Measurements from ENCODE around the gene SPOUT1. TPM values are rescaled to one million over a fixed set of nuclear protein-coding genes. Genes with fewer than 3 reads are reported as not detected.

Gene SPOUT1
- total and polyA plus RNA-seq, 2 of the 13 experiments (the other 11 are each of a cell fraction or from before 2014, with no cell fraction given): 39.0 to 45.8 TPM

DNA sequence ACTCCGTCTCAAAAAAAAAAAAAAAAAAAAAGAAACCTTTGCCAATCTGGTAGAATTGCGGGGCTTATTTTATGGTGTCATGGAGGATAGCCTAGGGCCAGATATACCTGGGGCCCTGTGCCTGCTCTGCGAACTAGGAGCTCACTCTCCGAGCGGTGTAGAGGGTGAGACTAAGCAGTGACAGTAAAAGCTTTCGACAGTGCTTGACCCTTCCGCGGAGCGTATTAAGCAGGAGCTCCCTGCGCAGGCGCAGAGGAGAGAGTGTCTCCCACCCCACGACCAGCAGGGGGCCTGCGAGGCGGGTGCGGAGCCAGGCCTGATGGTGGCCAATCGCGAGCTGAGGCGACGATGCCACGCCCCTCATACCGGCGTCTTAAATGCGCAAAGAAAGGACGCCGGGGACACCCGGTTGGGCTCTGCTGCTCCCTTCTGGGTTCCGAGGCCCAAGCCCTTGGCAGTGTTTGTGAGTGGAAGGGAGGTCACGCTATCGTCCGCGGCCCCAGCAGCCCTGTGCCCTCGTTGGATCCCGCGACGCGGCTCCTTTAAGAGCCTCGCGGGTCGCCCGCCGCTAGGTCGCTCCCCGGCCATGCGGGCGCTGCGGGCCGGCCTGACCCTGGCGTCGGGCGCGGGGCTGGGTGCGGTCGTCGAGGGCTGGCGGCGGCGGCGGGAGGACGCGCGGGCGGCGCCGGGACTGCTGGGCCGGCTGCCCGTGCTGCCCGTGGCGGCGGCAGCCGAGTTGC is 11.3 kb downstream of the SPOUT1 start, which contains the start of gene ENDOG (continued):
- TF ChIP-seq, protein P1, sequence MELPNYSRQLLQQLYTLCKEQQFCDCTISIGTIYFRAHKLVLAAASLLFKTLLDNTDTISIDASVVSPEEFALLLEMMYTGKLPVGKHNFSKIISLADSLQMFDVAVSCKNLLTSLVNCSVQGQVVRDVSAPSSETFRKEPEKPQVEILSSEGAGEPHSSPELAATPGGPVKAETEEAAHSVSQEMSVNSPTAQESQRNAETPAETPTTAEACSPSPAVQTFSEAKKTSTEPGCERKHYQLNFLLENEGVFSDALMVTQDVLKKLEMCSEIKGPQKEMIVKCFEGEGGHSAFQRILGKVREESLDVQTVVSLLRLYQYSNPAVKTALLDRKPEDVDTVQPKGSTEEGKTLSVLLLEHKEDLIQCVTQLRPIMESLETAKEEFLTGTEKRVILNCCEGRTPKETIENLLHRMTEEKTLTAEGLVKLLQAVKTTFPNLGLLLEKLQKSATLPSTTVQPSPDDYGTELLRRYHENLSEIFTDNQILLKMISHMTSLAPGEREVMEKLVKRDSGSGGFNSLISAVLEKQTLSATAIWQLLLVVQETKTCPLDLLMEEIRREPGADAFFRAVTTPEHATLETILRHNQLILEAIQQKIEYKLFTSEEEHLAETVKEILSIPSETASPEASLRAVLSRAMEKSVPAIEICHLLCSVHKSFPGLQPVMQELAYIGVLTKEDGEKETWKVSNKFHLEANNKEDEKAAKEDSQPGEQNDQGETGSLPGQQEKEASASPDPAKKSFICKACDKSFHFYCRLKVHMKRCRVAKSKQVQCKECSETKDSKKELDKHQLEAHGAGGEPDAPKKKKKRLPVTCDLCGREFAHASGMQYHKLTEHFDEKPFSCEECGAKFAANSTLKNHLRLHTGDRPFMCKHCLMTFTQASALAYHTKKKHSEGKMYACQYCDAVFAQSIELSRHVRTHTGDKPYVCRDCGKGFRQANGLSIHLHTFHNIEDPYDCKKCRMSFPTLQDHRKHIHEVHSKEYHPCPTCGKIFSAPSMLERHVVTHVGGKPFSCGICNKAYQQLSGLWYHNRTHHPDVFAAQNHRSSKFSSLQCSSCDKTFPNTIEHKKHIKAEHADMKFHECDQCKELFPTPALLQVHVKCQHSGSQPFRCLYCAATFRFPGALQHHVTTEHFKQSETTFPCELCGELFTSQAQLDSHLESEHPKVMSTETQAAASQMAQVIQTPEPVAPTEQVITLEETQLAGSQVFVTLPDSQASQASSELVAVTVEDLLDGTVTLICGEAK (IDR thresholded peaks at IDR 0.05): no peak
- TF ChIP-seq, protein P1 (CRISPR knock-in tag; IDR thresholded peaks at IDR 0.05): 0 out of 2 replicates have a peak, but pooled peaks have one; percentile 14
- TF ChIP-seq KAT8 (CRISPR knock-in tag; IDR thresholded peaks at IDR 0.05) (peak; percentile 74), ZNF615 (CRISPR knock-in tag; IDR thresholded peaks at IDR 0.05; ENCODE audit: borderline replicate concordance) (peak; percentile 34; the same call in 1 of the 2 replicates), ZNF143 (CRISPR knock-in tag; IDR thresholded peaks at IDR 0.05) (no peak), ZNF766 (CRISPR knock-in tag; IDR thresholded peaks at IDR 0.05; ENCODE audit: borderline replicate concordance) (no peak; the same call in 1 of the 2 replicates), AHR (CRISPR knock-in tag; IDR thresholded peaks at IDR 0.05) (no peak), ZNF672 (CRISPR knock-in tag; IDR thresholded peaks at IDR 0.05) (no peak), FLYWCH1 (CRISPR knock-in tag; IDR thresholded peaks at IDR 0.05) (no peak), ZFP62 (CRISPR knock-in tag; IDR thresholded peaks at IDR 0.05) (no peak), MIER2 (CRISPR knock-in tag; IDR thresholded peaks at IDR 0.05) (no peak), RBM22 (optimal IDR thresholded peaks at IDR 0.05; ENCODE audit: low read length) (no peak)
- TF ChIP-seq, protein P2, sequence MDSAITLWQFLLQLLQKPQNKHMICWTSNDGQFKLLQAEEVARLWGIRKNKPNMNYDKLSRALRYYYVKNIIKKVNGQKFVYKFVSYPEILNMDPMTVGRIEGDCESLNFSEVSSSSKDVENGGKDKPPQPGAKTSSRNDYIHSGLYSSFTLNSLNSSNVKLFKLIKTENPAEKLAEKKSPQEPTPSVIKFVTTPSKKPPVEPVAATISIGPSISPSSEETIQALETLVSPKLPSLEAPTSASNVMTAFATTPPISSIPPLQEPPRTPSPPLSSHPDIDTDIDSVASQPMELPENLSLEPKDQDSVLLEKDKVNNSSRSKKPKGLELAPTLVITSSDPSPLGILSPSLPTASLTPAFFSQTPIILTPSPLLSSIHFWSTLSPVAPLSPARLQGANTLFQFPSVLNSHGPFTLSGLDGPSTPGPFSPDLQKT (CRISPR knock-in tag; IDR thresholded peaks at IDR 0.05; ENCODE audit: borderline replicate concordance): no peak
- TF ChIP-seq, protein P3, sequence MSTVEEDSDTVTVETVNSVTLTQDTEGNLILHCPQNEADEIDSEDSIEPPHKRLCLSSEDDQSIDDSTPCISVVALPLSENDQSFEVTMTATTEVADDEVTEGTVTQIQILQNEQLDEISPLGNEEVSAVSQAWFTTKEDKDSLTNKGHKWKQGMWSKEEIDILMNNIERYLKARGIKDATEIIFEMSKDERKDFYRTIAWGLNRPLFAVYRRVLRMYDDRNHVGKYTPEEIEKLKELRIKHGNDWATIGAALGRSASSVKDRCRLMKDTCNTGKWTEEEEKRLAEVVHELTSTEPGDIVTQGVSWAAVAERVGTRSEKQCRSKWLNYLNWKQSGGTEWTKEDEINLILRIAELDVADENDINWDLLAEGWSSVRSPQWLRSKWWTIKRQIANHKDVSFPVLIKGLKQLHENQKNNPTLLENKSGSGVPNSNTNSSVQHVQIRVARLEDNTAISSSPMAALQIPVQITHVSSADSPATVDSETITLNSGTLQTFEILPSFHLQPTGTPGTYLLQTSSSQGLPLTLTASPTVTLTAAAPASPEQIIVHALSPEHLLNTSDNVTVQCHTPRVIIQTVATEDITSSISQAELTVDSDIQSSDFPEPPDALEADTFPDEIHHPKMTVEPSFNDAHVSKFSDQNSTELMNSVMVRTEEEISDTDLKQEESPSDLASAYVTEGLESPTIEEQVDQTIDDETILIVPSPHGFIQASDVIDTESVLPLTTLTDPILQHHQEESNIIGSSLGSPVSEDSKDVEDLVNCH (CRISPR knock-in tag; IDR thresholded peaks at IDR 0.05): no peak
- TF ChIP-seq, protein P4, sequence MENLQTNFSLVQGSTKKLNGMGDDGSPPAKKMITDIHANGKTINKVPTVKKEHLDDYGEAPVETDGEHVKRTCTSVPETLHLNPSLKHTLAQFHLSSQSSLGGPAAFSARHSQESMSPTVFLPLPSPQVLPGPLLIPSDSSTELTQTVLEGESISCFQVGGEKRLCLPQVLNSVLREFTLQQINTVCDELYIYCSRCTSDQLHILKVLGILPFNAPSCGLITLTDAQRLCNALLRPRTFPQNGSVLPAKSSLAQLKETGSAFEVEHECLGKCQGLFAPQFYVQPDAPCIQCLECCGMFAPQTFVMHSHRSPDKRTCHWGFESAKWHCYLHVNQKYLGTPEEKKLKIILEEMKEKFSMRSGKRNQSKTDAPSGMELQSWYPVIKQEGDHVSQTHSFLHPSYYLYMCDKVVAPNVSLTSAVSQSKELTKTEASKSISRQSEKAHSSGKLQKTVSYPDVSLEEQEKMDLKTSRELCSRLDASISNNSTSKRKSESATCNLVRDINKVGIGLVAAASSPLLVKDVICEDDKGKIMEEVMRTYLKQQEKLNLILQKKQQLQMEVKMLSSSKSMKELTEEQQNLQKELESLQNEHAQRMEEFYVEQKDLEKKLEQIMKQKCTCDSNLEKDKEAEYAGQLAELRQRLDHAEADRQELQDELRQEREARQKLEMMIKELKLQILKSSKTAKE (CRISPR knock-in tag; IDR thresholded peaks at IDR 0.05; ENCODE audit: borderline replicate concordance): no peak
